WTC11 (cell line): ENCODE measurements around the gene SHMT1.
"Not testable (repeated sequence)": the region's sequence is repeated elsewhere in the genome, so short reads cannot be mapped to it uniquely, and the experiment has no call there.

Experiments used
- ATF6 ChIP-seq: sonication (generic); formaldehyde crosslinking; IDR thresholded peaks from 2 replicates; pipeline ENCODE4 v1.8.1; 2023; ENCODE audit warnings: mild to moderate bottlenecking, missing genetic modification reagents
- CTCF ChIP-seq: fragments of 200-600 bp; IDR thresholded peaks from 2 replicates; pipeline ENCODE4 v1.8.0; 2022; ENCODE audit warnings: antibody characterized with exemption
- E2F1 ChIP-seq: sonication (generic); formaldehyde crosslinking; IDR thresholded peaks from 2 replicates; pipeline ENCODE4 v1.8.0; 2022; ENCODE audit warnings: mild to moderate bottlenecking, missing genetic modification reagents
- MAX ChIP-seq: sonication (generic); formaldehyde crosslinking; IDR thresholded peaks from 2 replicates; pipeline ENCODE4 v1.8.0; 2022; ENCODE audit warnings: mild to moderate bottlenecking, missing genetic modification reagents
- NR1H2 ChIP-seq: sonication (generic); formaldehyde crosslinking; IDR thresholded peaks from 2 replicates; pipeline ENCODE4 v1.9.0; 2021; ENCODE audit warnings: mild to moderate bottlenecking, moderate library complexity, missing genetic modification reagents
- STAT6 ChIP-seq: sonication (generic); formaldehyde crosslinking; conservative IDR thresholded peaks from 2 replicates; pipeline ENCODE4 v1.8.1; 2023; ENCODE audit warnings: mild to moderate bottlenecking, low read depth, missing genetic modification reagents, moderate library complexity
- TP53 ChIP-seq: sonication (generic); formaldehyde crosslinking; IDR thresholded peaks from 2 replicates; pipeline ENCODE4 v1.8.1; 2023; ENCODE audit warnings: mild to moderate bottlenecking, missing genetic modification reagents
- ZBTB43 ChIP-seq: sonication (generic); formaldehyde crosslinking; IDR thresholded peaks from 2 replicates; pipeline ENCODE4 v1.8.1; 2023; ENCODE audit warnings: mild to moderate bottlenecking, missing genetic modification reagents
- ZMAT4 ChIP-seq: fragments of 250-450 bp; sonication (Bioruptor Pico); IDR thresholded peaks from 2 replicates; pipeline ENCODE4 v1.9.0; 2021; ENCODE audit warnings: mild to moderate bottlenecking

- TF ChIP-seq NR1H2 (CRISPR knock-in tag); TP53 (CRISPR knock-in tag); E2F1 (CRISPR knock-in tag); ATF6 (CRISPR knock-in tag); CTCF; ZMAT4; ZBTB43 (CRISPR knock-in tag); MAX; STAT6: not testable (repeated sequence)
Measured at GRCh38 chr17:18373181-18373580, 9.8 kb upstream of the SHMT1 start.
